ENCODE measurements around the gene RAP1GAP2.

- TF ChIP-seq, protein P1, sequence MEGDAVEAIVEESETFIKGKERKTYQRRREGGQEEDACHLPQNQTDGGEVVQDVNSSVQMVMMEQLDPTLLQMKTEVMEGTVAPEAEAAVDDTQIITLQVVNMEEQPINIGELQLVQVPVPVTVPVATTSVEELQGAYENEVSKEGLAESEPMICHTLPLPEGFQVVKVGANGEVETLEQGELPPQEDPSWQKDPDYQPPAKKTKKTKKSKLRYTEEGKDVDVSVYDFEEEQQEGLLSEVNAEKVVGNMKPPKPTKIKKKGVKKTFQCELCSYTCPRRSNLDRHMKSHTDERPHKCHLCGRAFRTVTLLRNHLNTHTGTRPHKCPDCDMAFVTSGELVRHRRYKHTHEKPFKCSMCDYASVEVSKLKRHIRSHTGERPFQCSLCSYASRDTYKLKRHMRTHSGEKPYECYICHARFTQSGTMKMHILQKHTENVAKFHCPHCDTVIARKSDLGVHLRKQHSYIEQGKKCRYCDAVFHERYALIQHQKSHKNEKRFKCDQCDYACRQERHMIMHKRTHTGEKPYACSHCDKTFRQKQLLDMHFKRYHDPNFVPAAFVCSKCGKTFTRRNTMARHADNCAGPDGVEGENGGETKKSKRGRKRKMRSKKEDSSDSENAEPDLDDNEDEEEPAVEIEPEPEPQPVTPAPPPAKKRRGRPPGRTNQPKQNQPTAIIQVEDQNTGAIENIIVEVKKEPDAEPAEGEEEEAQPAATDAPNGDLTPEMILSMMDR (IDR thresholded peaks at IDR 0.05 in 4 of 5, conservative IDR thresholded peaks at IDR 0.05 in 1 of 5), result no peak
- TF ChIP-seq POLR2A (IDR thresholded peaks at IDR 0.05), result no peak
These were observed 237.0 kb downstream of the RAP1GAP2 start for GRCh38 chr17:3033248-3033640.

All from gastrocnemius medialis (tissue), 4 donors.